Stimulated activated CD8-positive, alpha-beta memory T cell treated with anti-CD3 and anti-CD28 coated beads, Interleukin-15, amount 100 ng/mL, for 48 hours (primary cell): ENCODE results near the gene EIF4E1B.

Experiments
- DNase-seq, 2 donors: peaks; one replicate each; pipeline ENCODE4 v3.0.0-alpha.2; 2020; ENCODE audit warnings: low read depth in 2 of 2

EIF4E1B gene

GRCh38 chr5:176690911-176691310, 60.4 kb downstream of the EIF4E1B start:
- DNase-seq, result no peak

GRCh38 chr5:176691524-176691923, 61.0 kb downstream of the EIF4E1B start:
- no peak for DNase-seq

GRCh38 chr5:176692326-176692725, 61.9 kb downstream of the EIF4E1B start:
- no peak for DNase-seq

- no peak for DNase-seq
These were observed 62.5 kb downstream of the EIF4E1B start for GRCh38 chr5:176692839-176693476.

- DNase-seq, result no peak
These were observed 63.0 kb downstream of the EIF4E1B start for GRCh38 chr5:176693477-176693851.

- DNase-seq, result no peak
These were observed 63.7 kb downstream of the EIF4E1B start for GRCh38 chr5:176694146-176694545.

GRCh38 chr5:176694631-176695030, 64.2 kb downstream of the EIF4E1B start:
- DNase-seq, result no peak

GRCh38 chr5:176695073-176695472, 64.6 kb downstream of the EIF4E1B start:
- no peak for DNase-seq
